Thyroid gland (tissue), 4 donors: ENCODE data around the gene PARP1. TPM values are rescaled to one million over a fixed set of nuclear protein-coding genes. Genes with fewer than 3 reads are reported as not detected.

Experiments used
- DNase-seq, 2 donors: peaks; one replicate each; pipeline ENCODE4 v3.0.0-alpha.2; 2019
- H3K27ac ChIP-seq, 3 donors: fragments of 200-600 bp; sonication (generic); 1 replicate in 2 of 3; 2 replicates in 1 of 3; pipeline ENCODE4 v1.5.1; 2016 to 2019; ENCODE audit warnings: mild to moderate bottlenecking in 1 of 3, moderate library complexity in 1 of 3
- H3K27me3 ChIP-seq: fragments of 200-600 bp; sonication (generic); one replicate; pipeline ENCODE4 v1.5.1; 2019
- H3K36me3 ChIP-seq, 2 donors: fragments of 200-600 bp; sonication (generic); one replicate each; pipeline ENCODE4 v1.5.1; 2016 to 2019
- H3K4me1 ChIP-seq, 2 donors: fragments of 200-600 bp; sonication (generic); one replicate each; pipeline ENCODE4 v1.5.1; 2017 to 2019
- H3K4me3 ChIP-seq, 3 donors: fragments of 200-600 bp; sonication (generic); replicated peaks in 1 of 3; 1 replicate in 2 of 3; 2 replicates in 1 of 3; pipeline ENCODE4 v1.5.1; 2016; ENCODE audit warnings: mild to moderate bottlenecking in 1 of 3
- H3K9me3 ChIP-seq: fragments of 200-600 bp; sonication (generic); one replicate; pipeline ENCODE4 v1.5.1; 2017
- POLR2A ChIP-seq, 2 donors: fragments of 450-650 bp; IDR thresholded peaks; one replicate each; pipeline ENCODE4 v1.6.1; 2017; ENCODE audit warnings: antibody characterized with exemption in 2 of 2, mild to moderate bottlenecking in 2 of 2, moderate library complexity in 1 of 2
- WGBS, 2 donors: methylation state at CpG; one replicate each; pipeline ENCODE4 v1.1.5; 2017; 5-methylcytosine and 5-hydroxymethylcytosine counted together
- intact Hi-C: fragments of 100-400 bp; cut with DNase I; formaldehyde crosslinking; loops from one replicate; pipeline ENCODE4 v1.15.1; 2023
- total RNA-seq, 4 donors: library from RNA; depleted of rRNA; stranded (reverse); fragments of >200 nt; gene quantifications; one replicate each; pipeline ENCODE4 v1.2.3, GENCODE V29; 2016
- TF ChIP-seq, protein P1 (sequence below), 6 experiments: fragments of 200-600 bp in 3 of 6; fragments of 450-650 bp in 3 of 6; sonication (generic) in 3 of 6; IDR thresholded peaks; one replicate each; pipeline ENCODE4 v1.5.1; 2016 to 2019; ENCODE audit warnings: antibody characterized with exemption in 6 of 6, mild to moderate bottlenecking in 2 of 6, inconsistent platforms in 1 of 6, moderate library complexity in 1 of 6

PARP1 gene
- total RNA-seq, 4 donors from 2014 or later, result 47.8 to 103 (median 90.5) TPM

- Histone ChIP-seq H3K4me3 (no peak overlapping the region), H3K4me1 (no peaks in the 10 kb centered on the region), H3K27me3 (no peaks in the 10 kb centered on the region), H3K9me3 (no peaks in the 10 kb centered on the region), H3K27ac (no peak overlapping the region), H3K36me3 (peaks cover 21% of the 10 kb centered on the region in 2 donors)
- TF ChIP-seq, protein P1, sequence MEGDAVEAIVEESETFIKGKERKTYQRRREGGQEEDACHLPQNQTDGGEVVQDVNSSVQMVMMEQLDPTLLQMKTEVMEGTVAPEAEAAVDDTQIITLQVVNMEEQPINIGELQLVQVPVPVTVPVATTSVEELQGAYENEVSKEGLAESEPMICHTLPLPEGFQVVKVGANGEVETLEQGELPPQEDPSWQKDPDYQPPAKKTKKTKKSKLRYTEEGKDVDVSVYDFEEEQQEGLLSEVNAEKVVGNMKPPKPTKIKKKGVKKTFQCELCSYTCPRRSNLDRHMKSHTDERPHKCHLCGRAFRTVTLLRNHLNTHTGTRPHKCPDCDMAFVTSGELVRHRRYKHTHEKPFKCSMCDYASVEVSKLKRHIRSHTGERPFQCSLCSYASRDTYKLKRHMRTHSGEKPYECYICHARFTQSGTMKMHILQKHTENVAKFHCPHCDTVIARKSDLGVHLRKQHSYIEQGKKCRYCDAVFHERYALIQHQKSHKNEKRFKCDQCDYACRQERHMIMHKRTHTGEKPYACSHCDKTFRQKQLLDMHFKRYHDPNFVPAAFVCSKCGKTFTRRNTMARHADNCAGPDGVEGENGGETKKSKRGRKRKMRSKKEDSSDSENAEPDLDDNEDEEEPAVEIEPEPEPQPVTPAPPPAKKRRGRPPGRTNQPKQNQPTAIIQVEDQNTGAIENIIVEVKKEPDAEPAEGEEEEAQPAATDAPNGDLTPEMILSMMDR (IDR thresholded peaks at IDR 0.05), result no peak
- TF ChIP-seq POLR2A (IDR thresholded peaks at IDR 0.05), result no peak
- intact Hi-C loops, result no loop called here
- WGBS, 2 donors, result 94 to 95% methylated on average over 7 of the region's 7 CpGs
- no peak for DNase-seq
Measured at GRCh38 chr1:226397955-226398636, 9.8 kb downstream of the PARP1 start.

- 87 to 93% methylated on average over 8 of the region's 8 CpGs for WGBS, 2 donors
- no peak overlapping the region for H3K27ac ChIP-seq
- TF ChIP-seq, protein P1 (IDR thresholded peaks at IDR 0.05), result no peak
- TF ChIP-seq POLR2A (IDR thresholded peaks at IDR 0.05), result no peak
- DNase-seq, result no peak
- peaks cover 20 to 21% of the 10 kb centered on the region in 2 donors for H3K36me3 ChIP-seq
- no peak overlapping the region for H3K4me3 ChIP-seq
- no peaks in the 10 kb centered on the region for H3K4me1 ChIP-seq
- no peaks in the 10 kb centered on the region for H3K27me3 ChIP-seq
- H3K9me3 ChIP-seq, result no peaks in the 10 kb centered on the region
- intact Hi-C loops, result no loop called here
Measured at GRCh38 chr1:226397011-226397926, 10.6 kb downstream of the PARP1 start.

GRCh38 chr1:226395753-226396152 lies 12.1 kb downstream of the PARP1 start:
- DNase-seq, result no peak
- no peaks in the 10 kb centered on the region for H3K4me1 ChIP-seq
- no peak overlapping the region for H3K4me3 ChIP-seq
- no peaks in the 10 kb centered on the region for H3K9me3 ChIP-seq
- intact Hi-C loops, result no loop called here
- 96 to 97% methylated on average over 6 of the region's 6 CpGs for whole genome bisulfite sequencing, 2 donors
- peaks cover 6 to 12% of the 10 kb centered on the region in 2 donors for H3K36me3 ChIP-seq
- no peak overlapping the region for H3K27ac ChIP-seq
- TF ChIP-seq, protein P1 (IDR thresholded peaks at IDR 0.05), result no peak
- no peak for TF ChIP-seq POLR2A (IDR thresholded peaks at IDR 0.05)
- H3K27me3 ChIP-seq, result no peaks in the 10 kb centered on the region

- no peak for TF ChIP-seq POLR2A (IDR thresholded peaks at IDR 0.05)
- intact Hi-C loops, result no loop called here
- H3K27ac ChIP-seq, result no peak overlapping the region
- no peaks in the 10 kb centered on the region for H3K27me3 ChIP-seq
- no peak overlapping the region for H3K4me3 ChIP-seq
- H3K9me3 ChIP-seq, result no peaks in the 10 kb centered on the region
- no peaks in the 10 kb centered on the region for H3K4me1 ChIP-seq
- no peak for DNase-seq
- 87 to 91% methylated on average over 5 of the region's 5 CpGs for WGBS, 2 donors
- H3K36me3 ChIP-seq, result peaks cover 0 to 13% of the 10 kb centered on the region in 2 donors
Measured at GRCh38 chr1:226394462-226394861, 13.4 kb downstream of the PARP1 start.

GRCh38 chr1:226390681-226391080 lies 17.2 kb downstream of the PARP1 start:
- intact Hi-C loops, result no loop called here
- no peak for TF ChIP-seq POLR2A (IDR thresholded peaks at IDR 0.05)
- TF ChIP-seq, protein P1 (IDR thresholded peaks at IDR 0.05), result no peak
- no peak for DNase-seq
- 96 to 98% methylated on average over 3 of the region's 3 CpGs for WGBS, 2 donors
- Histone ChIP-seq H3K27me3 (no peaks in the 10 kb centered on the region), H3K36me3 (peaks cover 23 to 37% of the 10 kb centered on the region in 2 donors), H3K27ac (no peak overlapping the region), H3K9me3 (no peaks in the 10 kb centered on the region), H3K4me1 (no peaks in the 10 kb centered on the region), H3K4me3 (no peak overlapping the region)
